GM21786 (cell line): ENCODE measurements around the gene LRMDA.
"Not testable (repeated sequence)": the region's sequence is repeated elsewhere in the genome, so short reads cannot be mapped to it uniquely, and the experiment has no call there.

ENCODE experiments used
- ATAC-seq: cut with Tn5 transposase; IDR thresholded peaks from one replicate; pipeline ENCODE4 v1.9.1; 2021; ENCODE audit not compliant: unreplicated experiment

LRMDA gene

DNA sequence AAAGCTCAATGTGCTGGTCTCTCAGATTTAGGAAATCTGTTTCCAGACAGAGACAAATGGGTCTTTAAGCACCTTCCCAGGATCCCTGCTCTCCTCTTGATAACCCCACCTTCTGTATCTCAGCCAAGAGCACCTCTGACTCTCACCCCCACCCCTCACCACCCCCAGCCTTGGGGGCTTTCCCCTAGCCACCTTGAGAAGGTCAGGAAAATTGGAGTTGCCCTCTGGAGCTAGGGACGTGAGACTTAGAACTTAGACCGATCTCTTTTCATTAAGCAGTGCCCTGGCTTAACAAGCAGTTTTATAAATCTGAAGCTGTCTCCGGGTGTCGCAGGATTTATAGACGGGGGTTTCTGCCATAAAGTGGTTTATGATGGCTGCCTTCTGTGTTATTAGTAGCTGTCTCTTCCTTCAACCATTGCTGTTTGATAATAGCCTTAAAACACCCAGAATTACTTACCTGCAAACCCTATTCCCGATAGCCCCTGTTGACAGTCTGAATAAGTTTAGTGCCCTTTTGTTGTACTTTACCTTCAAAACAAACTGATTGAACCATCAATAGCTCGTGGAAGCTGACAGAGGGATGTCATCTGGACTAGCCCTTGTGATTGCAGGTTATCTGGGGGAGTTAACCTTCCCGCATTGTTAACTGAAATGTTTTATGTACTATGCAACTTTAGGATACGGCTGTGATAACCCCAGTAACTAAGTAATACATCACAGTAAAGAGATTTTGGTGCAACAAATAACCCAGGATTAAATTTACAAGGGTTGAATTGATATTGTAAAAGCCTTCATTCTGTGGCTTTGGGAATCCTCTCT lies 621.5 kb downstream of the LRMDA start:
- ATAC-seq, result no peak

GRCh38 chr10:76055466-76055865 lies 624.0 kb downstream of the LRMDA start:
- ATAC-seq, result no peak

- no peak for ATAC-seq
These were observed 624.5 kb downstream of the LRMDA start for GRCh38 chr10:76055963-76056362.

- ATAC-seq, result not testable (repeated sequence)
These were observed 629.6 kb downstream of the LRMDA start for GRCh38 chr10:76060993-76061392.

- no peak for ATAC-seq
These were observed 635.0 kb downstream of the LRMDA start for GRCh38 chr10:76066457-76066856.

- ATAC-seq, result no peak
These were observed 636.0 kb downstream of the LRMDA start for GRCh38 chr10:76067447-76067846.

DNA sequence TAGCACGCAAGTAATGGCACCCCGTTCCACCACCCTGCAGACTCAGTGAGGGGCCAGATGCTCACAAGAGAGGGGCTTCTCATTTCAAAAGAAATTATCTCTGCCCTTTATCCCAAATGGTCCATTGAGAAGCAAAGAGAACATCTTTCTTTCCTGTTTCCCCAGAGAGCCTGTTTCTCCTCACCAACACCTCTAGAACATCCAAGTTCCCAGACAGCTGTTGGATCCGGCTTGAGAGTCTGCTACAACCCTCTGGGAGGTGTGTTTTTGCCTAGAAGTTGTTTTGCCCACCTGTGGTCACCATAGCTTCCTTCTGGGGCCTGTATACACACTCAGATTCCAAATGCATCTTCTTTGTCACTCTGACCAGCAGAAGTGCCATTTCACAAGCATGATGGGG lies 637.4 kb downstream of the LRMDA start:
- no peak for ATAC-seq

- ATAC-seq, result no peak
These were observed 639.5 kb downstream of the LRMDA start for GRCh38 chr10:76070916-76071315.

- ATAC-seq, result no peak
These were observed 640.4 kb downstream of the LRMDA start for GRCh38 chr10:76071653-76072365.

DNA sequence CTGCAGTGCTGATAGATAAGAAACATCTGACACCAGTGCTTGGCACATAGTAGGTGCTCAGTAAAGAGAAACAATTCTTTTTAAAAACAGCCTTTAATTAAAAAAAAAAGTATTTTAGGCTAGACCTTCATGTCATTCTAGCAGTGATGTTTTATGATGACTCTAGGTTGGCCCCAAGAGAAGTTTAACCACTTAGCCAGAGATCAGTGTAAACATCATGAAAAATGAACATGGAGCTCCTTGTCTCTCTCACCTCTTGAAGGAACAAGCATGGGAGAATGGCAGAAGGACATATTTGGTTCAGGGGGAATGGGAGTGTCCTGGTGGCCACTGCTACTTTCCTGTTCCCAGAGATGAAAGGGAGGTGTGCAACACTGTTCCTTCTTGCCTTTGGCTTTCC lies 641.0 kb downstream of the LRMDA start:
- no peak for ATAC-seq

DNA sequence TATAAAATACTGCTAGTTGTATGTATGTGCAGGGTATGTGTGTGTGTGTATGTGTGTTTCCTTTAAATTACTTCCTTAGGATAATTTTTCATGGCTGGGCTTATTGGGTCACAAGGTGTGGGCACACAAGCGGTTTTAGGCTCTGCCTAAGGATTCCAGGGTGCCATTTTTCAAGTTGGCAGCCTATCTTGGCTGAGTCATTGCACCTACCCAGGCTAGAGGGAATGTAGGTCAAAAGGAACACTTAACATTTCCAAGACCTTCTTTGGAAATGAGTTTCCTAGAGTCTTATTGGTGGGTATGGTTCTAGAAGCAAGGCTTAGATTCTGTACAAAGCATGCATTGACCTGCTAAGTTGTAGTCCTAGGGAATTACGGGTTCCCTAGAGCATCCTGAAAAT lies 642.1 kb downstream of the LRMDA start:
- no peak for ATAC-seq

DNA sequence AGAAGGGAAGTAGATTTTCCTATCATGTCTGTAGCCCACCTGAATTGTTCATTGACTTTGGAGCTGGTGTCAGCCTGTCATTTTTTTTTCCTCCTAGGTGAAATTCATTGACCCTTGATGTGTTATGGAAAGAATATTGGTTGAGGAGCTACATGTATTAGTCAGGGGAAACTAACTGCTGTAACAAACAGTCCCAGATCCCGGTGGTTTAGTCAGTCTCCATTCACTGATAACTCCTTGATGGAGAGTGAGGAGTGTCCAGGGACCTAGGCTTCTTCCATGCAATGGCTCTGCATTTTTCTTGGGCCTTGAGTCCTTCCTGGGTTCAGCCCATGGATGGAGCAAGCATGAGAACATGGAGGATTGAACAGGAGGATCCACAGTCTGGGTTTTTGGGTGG lies 643.2 kb downstream of the LRMDA start:
- no peak for ATAC-seq

- ATAC-seq, result no peak
These were observed 649.0 kb downstream of the LRMDA start for GRCh38 chr10:76080451-76080850.

- ATAC-seq, result no peak
These were observed 649.6 kb downstream of the LRMDA start for GRCh38 chr10:76080991-76081390.

- ATAC-seq, result no peak
These were observed 650.8 kb downstream of the LRMDA start for GRCh38 chr10:76082232-76082631.

DNA sequence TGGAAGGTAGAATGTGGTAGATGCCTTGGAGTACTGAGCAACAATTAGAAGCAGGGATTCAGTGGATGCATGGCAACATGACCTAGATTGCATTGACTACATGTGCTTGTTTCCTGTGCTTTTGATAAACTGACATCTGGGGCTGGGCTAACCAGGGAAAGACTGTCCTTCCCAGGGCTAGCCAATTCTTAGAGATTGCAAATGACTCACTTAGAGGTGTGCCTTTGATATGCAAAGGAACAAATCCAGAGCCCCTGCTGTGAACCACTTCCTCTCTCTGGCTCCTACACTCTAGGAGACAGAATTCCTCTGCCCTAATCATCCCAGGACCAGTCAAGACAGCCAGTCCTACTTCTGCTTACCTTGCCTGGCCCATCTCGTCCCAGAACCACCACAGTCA lies 651.5 kb downstream of the LRMDA start:
- ATAC-seq, result no peak

GRCh38 chr10:76085002-76085816 lies 653.8 kb downstream of the LRMDA start:
- no peak for ATAC-seq

GRCh38 chr10:76085817-76086167 lies 654.4 kb downstream of the LRMDA start:
- no peak for ATAC-seq

DNA sequence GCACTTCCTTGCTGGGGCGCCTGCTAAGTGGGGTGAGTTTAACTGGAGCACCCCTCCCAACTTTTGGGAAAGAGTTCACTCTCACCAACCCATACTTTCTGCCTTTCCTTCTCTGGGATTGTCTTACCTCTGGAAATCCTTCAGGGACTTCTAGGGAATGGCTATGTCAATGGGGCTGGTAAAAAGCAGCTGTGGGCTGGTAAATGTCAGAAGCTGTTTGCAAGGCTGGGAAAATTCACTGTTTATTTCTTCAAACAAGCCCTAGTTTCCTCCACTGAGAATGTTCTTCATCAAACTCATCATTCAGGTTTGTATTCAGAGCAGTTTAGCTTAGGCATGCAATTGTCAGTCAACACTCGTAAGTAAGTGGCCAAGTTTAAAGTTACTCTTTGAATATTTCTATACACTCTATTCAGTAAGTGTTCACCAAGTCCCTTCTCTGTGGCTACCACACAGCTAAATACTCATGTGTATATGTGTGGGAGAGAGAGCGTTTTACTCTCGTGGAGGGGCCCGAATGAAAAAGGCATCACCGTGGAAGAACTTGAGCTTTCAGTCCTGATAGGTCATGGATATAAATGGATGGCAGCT lies 654.8 kb downstream of the LRMDA start:
- no peak for ATAC-seq

DNA sequence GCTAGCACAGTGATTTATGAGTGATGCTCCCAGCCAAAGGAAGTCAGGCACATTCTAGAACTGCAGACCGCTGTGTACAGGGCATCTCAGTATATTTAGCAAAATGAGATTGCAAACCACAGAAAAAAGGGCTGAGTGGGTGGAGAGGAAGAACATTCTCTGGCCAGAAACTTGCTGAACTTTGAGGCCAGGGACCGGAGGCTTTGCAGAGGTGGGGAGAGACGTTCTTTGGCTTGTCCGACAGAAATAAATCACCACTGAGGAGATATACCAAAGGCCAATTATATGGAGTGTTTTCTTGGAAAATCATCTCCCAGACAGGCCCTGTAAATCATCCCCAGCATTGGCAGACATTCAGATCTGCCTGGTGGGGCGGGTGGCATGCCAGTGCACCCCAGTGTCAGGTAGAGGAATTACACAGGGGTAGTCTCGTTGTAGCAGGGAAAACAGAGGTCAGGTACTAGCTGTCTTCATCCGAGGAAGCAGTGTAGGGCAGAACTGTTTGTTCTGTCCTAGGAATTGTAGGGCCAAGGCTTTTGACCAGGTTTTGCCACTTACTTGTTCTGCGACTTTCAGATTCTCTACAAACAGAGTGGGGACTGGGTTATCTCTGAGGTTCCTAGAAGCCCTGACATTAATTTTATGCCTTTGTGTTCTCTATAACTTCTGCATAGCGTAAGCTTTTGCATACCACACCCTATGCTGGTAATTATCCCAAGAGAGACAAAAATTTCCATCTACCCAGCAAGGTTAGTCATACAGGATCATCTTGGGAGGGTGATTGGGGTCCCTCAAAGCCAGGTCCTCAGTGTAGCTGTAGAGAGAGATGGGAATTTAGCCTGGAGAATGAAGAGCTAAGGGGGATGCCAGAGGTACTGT lies 655.6 kb downstream of the LRMDA start:
- peak; percentile 58 for ATAC-seq
